ENCODE data around the gene FMN1. TPM values are rescaled to one million over a fixed set of nuclear protein-coding genes. Genes with fewer than 3 reads are reported as not detected.

Gene FMN1
- polyA plus RNA-seq, 1 experiment: 3.7 TPM

- ChIA-PET CTCF (interaction anchor here (1.9 to 2.3 kb wide), 2 partner anchors 55 to 68 kb away, joined by 7 to 18 read pairs; no protein-coding TSS in a partner anchor), POLR2A (interaction anchor here (0.8 kb wide), 1 partner anchor 150 kb away, joined by 3 read pairs; no protein-coding TSS in a partner anchor)
- H3K9me3 ChIP-seq (ENCODE audit: control insufficient read depth, insufficient read depth, low read length): peaks cover 4% of the 10 kb centered on the region; the same call in 1 of the 2 replicates
- H3K27me3 ChIP-seq (ENCODE audit: control insufficient read depth, insufficient read depth, low read length): no peaks in the 10 kb centered on the region
- TF ChIP-seq CTCF (IDR thresholded peaks at IDR 0.05; ENCODE audit: low read depth, low read length): no peak
- H3K4me3 ChIP-seq (ENCODE audit: low read depth, low read length): peak within 1 kb of the TSS; percentile 92
- peak within 1 kb of the TSS; percentile 96 for H3K27ac ChIP-seq (ENCODE audit: low read depth, low read length)
- no peak for DNase-seq (ENCODE audit: low read depth, low spot score)
Measured at GRCh38 chr15:32717426-32718226, 476.9 kb downstream of the FMN1 start, which contains the start of gene GREM1. Gene GREM1, plus strand, starts transcription at chr15:32718004. Its CDS starts 12,687 bp downstream, at chr15:32730691.

- no peak for DNase-seq (ENCODE audit: low read depth, low spot score)
- Histone ChIP-seq H3K9me3 (ENCODE audit: control insufficient read depth, insufficient read depth, low read length) (peaks cover 4% of the 10 kb centered on the region; the same call in 1 of the 2 replicates), H3K27me3 (ENCODE audit: control insufficient read depth, insufficient read depth, low read length) (no peaks in the 10 kb centered on the region), H3K27ac (ENCODE audit: low read depth, low read length) (peak overlapping the region; percentile 93), H3K4me3 (ENCODE audit: low read depth, low read length) (peak overlapping the region; percentile 92)
- ChIA-PET CTCF (interaction anchor here (0.8 to 2.3 kb wide), 4 partner anchors 53 to 149 kb away, joined by 3 to 18 read pairs (median 5); no protein-coding TSS in a partner anchor), POLR2A (interaction anchor here (0.8 to 1.5 kb wide), 2 partner anchors 46 to 151 kb away, joined by 3 read pairs; no protein-coding TSS in a partner anchor)
- TF ChIP-seq CTCF (IDR thresholded peaks at IDR 0.05; ENCODE audit: low read depth, low read length): no peak
Measured at GRCh38 chr15:32716915-32717425, 477.5 kb downstream of the FMN1 start.

- peaks cover 4% of the 10 kb centered on the region; the same call in 1 of the 2 replicates for H3K9me3 ChIP-seq (ENCODE audit: control insufficient read depth, insufficient read depth, low read length)
- no peaks in the 10 kb centered on the region for H3K27me3 ChIP-seq (ENCODE audit: control insufficient read depth, insufficient read depth, low read length)
- no peak for TF ChIP-seq CTCF (IDR thresholded peaks at IDR 0.05; ENCODE audit: low read depth, low read length)
- H3K4me3 ChIP-seq (ENCODE audit: low read depth, low read length): peak overlapping the region; percentile 92
- POLR2A ChIA-PET: interaction anchor here (0.8 to 1.5 kb wide), 5 partner anchors 26 to 151 kb away, joined by 3 to 5 read pairs (median 3); no protein-coding TSS in a partner anchor
- DNase-seq (ENCODE audit: low read depth, low spot score): no peak
- H3K27ac ChIP-seq (ENCODE audit: low read depth, low read length): no peak overlapping the region
- CTCF ChIA-PET: interaction anchor here (0.7 to 2.3 kb wide), 6 partner anchors 53 to 416 kb away, joined by 3 to 18 read pairs (median 3); no protein-coding TSS in a partner anchor
Measured at GRCh38 chr15:32716216-32716914, 478.1 kb downstream of the FMN1 start.

Small RNA genes lying within 50 kb of the gene (small RNA-seq; reads per million reads assigned to genes)
- gene RF00591 (ENCODE audit: insufficient read length, low read depth): not detected

Other genes starting within 250 kb of the FMN1 start
- not detected in 2 replicates for gene RYR3, start 116.3 kb upstream of the FMN1 start, polyA plus RNA-seq (2011; rRNA removed)

Data from AG04450 (cell line).